B cell (primary cell): ENCODE data around the gene DOCK4. TPM values are rescaled to one million over a fixed set of nuclear protein-coding genes. Genes with fewer than 3 reads are reported as not detected.
"Not testable (repeated sequence)": the region's sequence is repeated elsewhere in the genome, so short reads cannot be mapped to it uniquely, and the experiment has no call there.

Experiments used
- ATAC-seq: fragments of 200-7000 bp; cut with Tn5 transposase; one replicate; pipeline ENCODE4 v1.10.0; 2021; ENCODE audit warnings: low read depth, mild to moderate bottlenecking, moderate number of reproducible peaks, moderate library complexity
- CTCF ChIA-PET: fragments of 350-600 bp; sonication (Branson Sonifier 250); formaldehyde crosslinking; loops from one replicate; lab custom pipeline; 2021; ENCODE audit warnings: antibody characterized with exemption, inconsistent platforms; lab: Charles Lee
- POLR2A ChIA-PET: fragments of 350-600 bp; sonication (Branson Sonifier 250); formaldehyde crosslinking; loops from one replicate; lab custom pipeline; 2021; ENCODE audit warnings: antibody characterized with exemption; lab: Charles Lee
- DNase-seq: peaks from one replicate; pipeline ENCODE4 v3.0.0; 2013
- H2AFZ ChIP-seq: 2 replicates; pipeline ENCODE4 v1.6.1; 2012; ENCODE audit warnings: mild to moderate bottlenecking, low read depth, low read length; ENCODE audit not compliant: insufficient read depth, poor library complexity, severe bottlenecking
- H3K27ac ChIP-seq, 2 donors: 1 replicate in 1 of 2; 2 replicates in 1 of 2; pipeline ENCODE4 v1.5.1; 2012 to 2013; ENCODE audit warnings: low read length in 2 of 2, mild to moderate bottlenecking in 2 of 2, moderate library complexity in 1 of 2
- H3K27me3 ChIP-seq, 4 experiments: fragments of 200-600 bp in 1 of 4; sonication (generic) in 1 of 4; replicated peaks in 1 of 4; 1 replicate in 2 of 4; 2 replicates in 2 of 4; pipeline versions ENCODE4 v1.6.1 to v1.7.0; 2013 to 2016; ENCODE audit warnings: low read length in 3 of 4, mild to moderate bottlenecking in 2 of 4, mixed read lengths in 1 of 4, moderate library complexity in 1 of 4; ENCODE audit not compliant: insufficient read depth in 4 of 4, control insufficient read depth in 3 of 4; ENCODE audit errors: control extremely low read depth in 1 of 4
- H3K36me3 ChIP-seq, 2 experiments: replicated peaks in 1 of 2; 1 replicate in 1 of 2; 2 replicates in 1 of 2; pipeline versions ENCODE4 v1.6.1 to v1.7.1; 2013; ENCODE audit warnings: low read length in 1 of 2; ENCODE audit not compliant: insufficient read depth in 2 of 2, control insufficient read depth in 1 of 2; ENCODE audit errors: control extremely low read depth in 1 of 2, extremely low read depth in 1 of 2
- H3K4me1 ChIP-seq, 2 donors: fragments of 200-600 bp in 1 of 2; sonication (generic) in 1 of 2; 1 replicate in 1 of 2; 2 replicates in 1 of 2; pipeline versions ENCODE4 v1.5.1 to v1.6.1; 2013 to 2017; ENCODE audit warnings: low read length in 2 of 2; ENCODE audit not compliant: control insufficient read depth in 2 of 2, insufficient read depth in 2 of 2
- H3K4me2 ChIP-seq: replicated peaks from 2 replicates; pipeline ENCODE3; 2012; ENCODE audit warnings: mild to moderate bottlenecking, low read depth, low read length; ENCODE audit not compliant: poor library complexity, severe bottlenecking
- H3K4me3 ChIP-seq, 5 experiments: fragments of 200-600 bp in 1 of 5; sonication (generic) in 1 of 5; 1 replicate in 3 of 5; 2 replicates in 2 of 5; pipeline versions ENCODE4 v1.5.1 to v1.7.0; 2011 to 2016; ENCODE audit warnings: low read length in 4 of 5, mild to moderate bottlenecking in 4 of 5, low read depth in 2 of 5, control low read depth in 1 of 5, moderate library complexity in 1 of 5; ENCODE audit not compliant: insufficient read depth in 1 of 5; ENCODE audit errors: control extremely low read depth in 1 of 5, extremely low read depth in 1 of 5
- H3K79me2 ChIP-seq: fragments of 200-600 bp; sonication (generic); one replicate; pipeline ENCODE4 v1.6.0; 2016; ENCODE audit warnings: low read length; ENCODE audit not compliant: control insufficient read depth, insufficient read depth
- H3K9ac ChIP-seq: fragments of 200-600 bp; sonication (generic); 2 replicates; pipeline ENCODE4 v1.6.1; 2017; ENCODE audit warnings: mild to moderate bottlenecking, low read length, moderate library complexity
- H3K9me3 ChIP-seq, 3 donors: one replicate each; pipeline versions ENCODE4 v1.6.1 to v1.7.1; 2013; ENCODE audit warnings: low read length in 2 of 3; ENCODE audit not compliant: control insufficient read depth in 2 of 3, insufficient read depth in 1 of 3; ENCODE audit errors: control extremely low read depth in 1 of 3
- H4K20me1 ChIP-seq: 2 replicates; pipeline ENCODE4 v1.6.0; 2012; ENCODE audit warnings: mild to moderate bottlenecking, low read length; ENCODE audit not compliant: insufficient read depth, control insufficient read depth, poor library complexity, severe bottlenecking
- H3K27ac Mint-ChIP-seq: one replicate; pipeline ENCODE4 v1.8.0; 2021; ENCODE audit warnings: mixed read lengths
- H3K27me3 Mint-ChIP-seq: one replicate; pipeline ENCODE4 v1.8.0; 2021; ENCODE audit warnings: mixed read lengths
- H3K4me1 Mint-ChIP-seq: one replicate; pipeline ENCODE4 v1.8.0; 2021; ENCODE audit warnings: mixed read lengths
- H3K4me3 Mint-ChIP-seq: one replicate; pipeline ENCODE4 v1.8.0; 2021; ENCODE audit warnings: mixed read lengths
- H3K9me3 Mint-ChIP-seq: one replicate; pipeline ENCODE4 v1.8.0; 2022; ENCODE audit warnings: mixed read lengths; ENCODE audit not compliant: insufficient read depth
- CTCF ChIP-seq: fragments of 200-600 bp; IDR thresholded peaks from one replicate; pipeline ENCODE4 v1.8.0; 2022; ENCODE audit warnings: antibody characterized with exemption, mild to moderate bottlenecking
- EZH2 ChIP-seq: IDR thresholded peaks from 2 replicates; pipeline ENCODE4 v1.6.1; 2012; ENCODE audit warnings: borderline replicate concordance, low read depth, mild to moderate bottlenecking, moderate library complexity, low read length; ENCODE audit not compliant: insufficient read depth, poor library complexity, severe bottlenecking
- WGBS: methylation state at CpG from one replicate; pipeline ENCODE4 v1.1.5; 2013; ENCODE audit warnings: missing lambda C conversion rate; ENCODE audit not compliant: insufficient coverage; 5-methylcytosine and 5-hydroxymethylcytosine counted together
- intact Hi-C: fragments of 100-400 bp; cut with micrococcal nuclease; formaldehyde crosslinking; loops from one replicate; pipeline ENCODE4 v1.10.0; 2022
- polyA plus RNA-seq: library from polyadenylated mRNA; depleted of rRNA; stranded (reverse); fragments of >200 nt; gene quantifications from 2 replicates; pipeline ENCODE4 v1.2.3, GENCODE V29; 2012
- total RNA-seq, 2 donors: library from RNA; stranded (reverse); fragments of 120-200 nt in 1 of 2; gene quantifications; 1 replicate in 1 of 2; 2 replicates in 1 of 2; pipeline versions ENCODE4 v1.2.3 to v1.2.4, GENCODE V29; 2013 to 2022

The DOCK4 gene
- total and polyA plus RNA-seq, 2 donors (not counting 1 experiment from before 2014, with no cell fraction given): 0.03 to 4.1 TPM

- intact Hi-C loops: no loop called here
- no peak overlapping the region for H2AFZ ChIP-seq
- Mint-ChIP-seq H3K27ac (no peak overlapping the region), H3K4me3 (no peak overlapping the region), H3K9me3 (no peaks in the 10 kb centered on the region), H3K4me1 (no peaks in the 10 kb centered on the region), H3K27me3 (no peaks in the 10 kb centered on the region)
- H3K9me3 ChIP-seq: no peaks in the 10 kb centered on the region
- no peak overlapping the region for H3K4me3 ChIP-seq
- H3K27me3 ChIP-seq: peaks cover 0 to 4% (median 0%) of the 10 kb centered on the region in 4 experiments
- H3K79me2 ChIP-seq: no peaks in the 10 kb centered on the region
- no peak for TF ChIP-seq CTCF
- TF ChIP-seq EZH2: no peak
- CTCF ChIA-PET: interaction anchor here (0.9 kb wide), 1 partner anchor 117 kb away, joined by 3 read pairs; no protein-coding TSS in a partner anchor
- H4K20me1 ChIP-seq: no peaks in the 10 kb centered on the region
- 100% methylated on average over 1 of the region's 4 CpGs for WGBS
- POLR2A ChIA-PET: no interaction called here
- DNase-seq (no peak), ATAC-seq (no peak)
- H3K4me1 ChIP-seq: no peaks in the 10 kb centered on the region
- H3K9ac ChIP-seq: no peak overlapping the region
- H3K36me3 ChIP-seq: no peaks in the 10 kb centered on the region
- H3K27ac ChIP-seq: no peak overlapping the region
- H3K4me2 ChIP-seq: no peak overlapping the region
Observed at GRCh38 chr7:111918461-111918860, 287.7 kb downstream of the DOCK4 start.

GRCh38 chr7:111917404-111917803 lies 288.8 kb downstream of the DOCK4 start:
- H3K27me3 Mint-ChIP-seq, H2AFZ ChIP-seq, H3K9me3 Mint-ChIP-seq, H3K4me2 ChIP-seq, H4K20me1 ChIP-seq, H3K4me1 Mint-ChIP-seq, H3K36me3 ChIP-seq, DNase-seq, H3K4me1 ChIP-seq, intact Hi-C loops, H3K9me3 ChIP-seq, H3K4me3 Mint-ChIP-seq, H3K27me3 ChIP-seq, H3K79me2 ChIP-seq, H3K9ac ChIP-seq, ATAC-seq, H3K27ac Mint-ChIP-seq, H3K4me3 ChIP-seq, POLR2A ChIA-PET, CTCF ChIA-PET, H3K27ac ChIP-seq: not testable (repeated sequence)
- 97% methylated on average over 4 of the region's 11 CpGs for WGBS
